SK-N-MC (cell line): ENCODE measurements around the gene PRSS53.

ENCODE experiments used
- DNase-seq: peaks from one replicate; pipeline ENCODE4 v3.0.0-alpha.2; 2011; ENCODE audit warnings: low read depth, low spot score
- H3K27ac ChIP-seq: fragments of 200-600 bp; sonication (generic); 2 replicates; pipeline ENCODE4 v1.5.1; 2016; ENCODE audit warnings: mixed run types
- H3K36me3 ChIP-seq: fragments of 200-600 bp; sonication (generic); 2 replicates; pipeline ENCODE4 v1.6.1; 2017; ENCODE audit warnings: antibody characterized with exemption, low read length, mixed read lengths; ENCODE audit not compliant: insufficient read depth
- H3K4me3 ChIP-seq: fragments of 200-600 bp; sonication (generic); 2 replicates; pipeline ENCODE4 v1.5.1; 2016
- H3K9ac ChIP-seq: fragments of 200-600 bp; sonication (generic); 2 replicates; pipeline ENCODE4 v1.8.0; 2017; ENCODE audit warnings: mixed run types, mixed read lengths; ENCODE audit not compliant: insufficient read length
- H3K9me3 ChIP-seq: fragments of 200-600 bp; sonication (generic); 2 replicates; pipeline ENCODE4 v1.6.1; 2017; ENCODE audit warnings: low read depth, mild to moderate bottlenecking, antibody characterized with exemption, low read length, moderate library complexity, mixed read lengths
- EZH2 ChIP-seq: fragments of 200-600 bp; sonication (generic); IDR thresholded peaks from one replicate; pipeline ENCODE4 v1.6.1; 2017; ENCODE audit warnings: antibody characterized with exemption
- FOXP2 ChIP-seq: optimal IDR thresholded peaks from 2 replicates; pipeline ENCODE3; 2011; ENCODE audit warnings: mild to moderate bottlenecking, moderate library complexity; ENCODE audit not compliant: insufficient read depth; ENCODE audit errors: extremely low read length, control extremely low read depth
- POLR2AphosphoS5 ChIP-seq: IDR thresholded peaks from 2 replicates; pipeline ENCODE4 v1.6.1; 2012; ENCODE audit warnings: mild to moderate bottlenecking, low read depth, low read length, borderline replicate concordance

The PRSS53 gene

DNA sequence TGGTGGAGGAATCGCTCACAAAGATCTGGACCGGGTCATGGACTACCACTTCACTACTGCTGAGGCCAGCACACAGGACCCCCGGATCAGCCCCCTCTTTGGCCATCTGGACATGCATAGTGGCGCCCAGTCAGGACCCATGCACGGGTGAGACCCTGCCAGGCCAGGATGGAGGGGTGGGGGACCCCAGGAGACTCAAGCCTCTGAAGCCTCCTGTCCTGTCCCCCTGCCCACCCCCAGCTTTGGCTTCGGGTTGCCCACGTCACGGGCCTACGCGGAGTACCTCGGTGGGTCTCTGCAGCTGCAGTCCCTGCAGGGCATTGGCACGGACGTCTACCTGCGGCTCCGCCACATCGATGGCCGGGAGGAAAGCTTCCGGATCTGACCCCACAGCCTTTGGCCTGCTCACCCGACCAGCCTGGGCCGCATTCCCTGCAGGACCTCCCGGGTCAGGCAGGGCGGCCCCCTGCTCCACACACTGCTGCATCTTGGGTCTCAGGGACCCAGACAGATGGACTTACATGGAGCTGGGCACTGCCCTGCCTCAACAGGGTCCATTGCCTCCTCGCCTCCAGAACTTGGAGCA lies 23.2 kb upstream of the PRSS53 start:
- Histone ChIP-seq H3K36me3 (peaks cover 27% of the 10 kb centered on the region; the same call in 1 of the 2 replicates), H3K9me3 (no peaks in the 10 kb centered on the region), H3K4me3 (no peak overlapping the region), H3K27ac (no peak overlapping the region), H3K9ac (no peak overlapping the region)
- TF ChIP-seq EZH2: no peak
- no peak for TF ChIP-seq FOXP2
- TF ChIP-seq POLR2AphosphoS5: no peak
- no peak for DNase-seq

DNA sequence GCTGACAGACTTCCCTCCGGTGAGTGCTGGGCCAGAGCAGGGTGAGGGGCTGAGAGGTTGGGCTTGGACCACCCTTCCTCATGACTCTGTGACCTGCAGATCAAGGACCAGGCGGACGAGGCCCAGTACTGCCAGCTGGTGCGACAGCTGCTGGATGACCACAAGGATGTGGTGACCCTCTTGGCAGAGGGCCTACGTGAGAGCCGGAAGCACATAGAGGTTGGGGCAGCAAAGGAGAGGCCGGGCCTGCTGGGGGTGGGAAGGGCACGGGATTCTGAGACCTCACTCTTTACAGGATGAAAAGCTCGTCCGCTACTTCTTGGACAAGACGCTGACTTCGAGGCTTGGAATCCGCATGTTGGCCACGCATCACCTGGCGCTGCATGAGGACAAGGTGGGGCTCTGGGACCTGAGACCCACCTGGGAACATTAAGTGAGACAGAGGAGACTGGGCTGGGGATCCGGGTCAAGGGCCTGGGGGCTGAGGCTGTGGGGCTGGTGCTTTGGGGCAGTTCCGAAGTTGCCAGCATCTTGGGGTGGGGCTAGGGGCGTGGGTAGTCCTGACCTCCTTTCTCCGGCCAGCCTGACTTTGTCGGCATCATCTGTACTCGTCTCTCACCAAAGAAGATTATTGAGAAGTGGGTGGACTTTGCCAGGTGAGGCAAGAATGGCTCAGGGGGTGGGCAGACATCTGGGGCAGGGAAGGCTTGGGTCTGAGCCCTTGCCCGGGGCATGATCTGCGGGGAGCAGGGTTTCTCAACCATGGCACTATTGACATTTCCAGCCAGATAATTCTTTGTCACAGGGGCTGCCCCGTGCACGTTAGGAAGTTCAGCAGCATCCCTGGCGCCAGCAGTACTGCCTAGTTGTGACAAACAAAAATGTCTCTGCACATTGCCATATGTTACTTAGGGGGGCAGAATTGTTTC lies 21.6 kb upstream of the PRSS53 start:
- Histone ChIP-seq H3K36me3 (peaks cover 27% of the 10 kb centered on the region; the same call in 1 of the 2 replicates), H3K27ac (no peak overlapping the region), H3K9ac (no peak overlapping the region), H3K4me3 (no peak overlapping the region), H3K9me3 (no peaks in the 10 kb centered on the region)
- no peak for DNase-seq
- TF ChIP-seq EZH2 (no peak), FOXP2 (no peak), POLR2AphosphoS5 (no peak)

- H3K4me3 ChIP-seq: no peak overlapping the region
- H3K9ac ChIP-seq: no peak overlapping the region
These were observed 20.9 kb upstream of the PRSS53 start for GRCh38 chr16:31109622-31110021.

DNA sequence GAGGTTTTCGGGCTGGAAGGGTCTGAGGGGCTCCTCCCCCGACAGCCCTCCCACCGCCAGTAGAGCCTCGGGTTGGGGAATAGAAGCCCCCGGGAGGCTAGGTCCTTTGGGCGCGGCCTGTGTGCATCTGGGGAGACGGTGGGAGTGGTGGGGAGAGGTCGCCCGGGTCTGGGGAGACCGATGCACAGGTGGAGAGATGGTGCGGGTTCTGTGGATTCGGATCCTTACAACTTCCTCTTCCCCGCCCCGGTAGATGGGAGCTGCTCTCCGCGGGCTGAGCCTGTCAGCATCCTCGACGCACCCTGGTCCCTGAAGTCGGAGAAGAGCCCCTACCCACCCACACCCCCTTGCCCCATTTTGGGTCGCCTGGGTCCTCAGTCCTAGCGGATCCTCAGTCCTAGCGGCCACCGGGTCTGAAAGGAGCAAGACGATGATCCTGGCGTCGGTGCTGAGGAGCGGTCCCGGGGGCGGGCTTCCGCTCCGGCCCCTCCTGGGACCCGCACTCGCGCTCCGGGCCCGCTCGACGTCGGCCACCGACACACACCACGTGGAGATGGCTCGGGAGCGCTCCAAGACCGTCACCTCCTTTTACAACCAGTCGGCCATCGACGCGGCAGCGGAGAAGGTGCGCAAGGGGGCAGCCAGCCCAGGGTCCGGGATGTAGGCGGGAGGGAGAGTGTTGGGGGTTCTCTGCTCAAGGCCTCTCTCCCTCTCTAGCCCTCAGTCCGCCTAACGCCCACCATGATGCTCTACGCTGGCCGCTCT lies 20.2 kb upstream of the PRSS53 start:
- H3K4me3 ChIP-seq: peak overlapping the region; percentile 95
- peak overlapping the region; percentile 81 for H3K9ac ChIP-seq
- no peak for DNase-seq
- H3K27ac ChIP-seq: no peak overlapping the region
- peaks cover 27% of the 10 kb centered on the region; the same call in 1 of the 2 replicates for H3K36me3 ChIP-seq
- TF ChIP-seq FOXP2 (no peak), POLR2AphosphoS5 (no peak), EZH2 (no peak)
- no peaks in the 10 kb centered on the region for H3K9me3 ChIP-seq

More at GRCh38 chr16:31109622-31110021, 20.9 kb upstream of the PRSS53 start:
- no peak for DNase-seq
- Histone ChIP-seq H3K27ac (no peak overlapping the region), H3K9me3 (no peaks in the 10 kb centered on the region), H3K36me3 (peaks cover 27% of the 10 kb centered on the region; the same call in 1 of the 2 replicates)
- TF ChIP-seq EZH2 (no peak), POLR2AphosphoS5 (no peak), FOXP2 (no peak)

GRCh38 chr16:31108035-31108793 lies 19.5 kb upstream of the PRSS53 start, which contains the start of gene BCKDK:
Gene BCKDK (plus strand): TSS chr16:31108386. CDS start chr16:31109224, 838 bp downstream.
- Histone ChIP-seq H3K9ac (peak within 1 kb of the TSS; percentile 81), H3K27ac (no peak within 1 kb of the TSS), H3K4me3 (peak within 1 kb of the TSS; percentile 95), H3K36me3 (peaks cover 27% of the 10 kb centered on the region; the same call in 1 of the 2 replicates), H3K9me3 (no peaks in the 10 kb centered on the region)
- DNase-seq: no peak
- no peak for TF ChIP-seq EZH2
- peak; percentile 73 for TF ChIP-seq POLR2AphosphoS5
- TF ChIP-seq FOXP2: no peak

DNA sequence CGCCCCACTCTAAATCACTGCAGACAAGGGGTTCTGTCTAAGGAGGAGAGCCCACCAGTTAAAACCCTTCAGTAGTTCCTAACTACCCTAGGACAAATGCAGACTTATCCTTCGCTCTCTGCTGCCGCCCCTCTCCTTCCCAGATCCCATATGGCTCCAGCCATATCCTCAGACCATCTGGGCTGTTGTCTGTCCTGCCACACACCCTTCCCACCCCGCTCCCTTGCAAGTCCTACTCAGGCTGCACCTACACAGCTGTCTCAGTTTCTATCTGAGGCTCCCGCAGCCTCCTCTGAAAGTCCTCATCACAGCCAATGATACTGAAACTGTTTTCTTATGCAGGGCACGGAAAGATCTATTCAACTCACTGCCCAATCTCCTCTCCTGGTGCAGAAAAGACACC lies 18.7 kb upstream of the PRSS53 start:
- Histone ChIP-seq H3K27ac (no peak overlapping the region), H3K4me3 (no peak overlapping the region; the same call in 1 of the 2 replicates)

DNA sequence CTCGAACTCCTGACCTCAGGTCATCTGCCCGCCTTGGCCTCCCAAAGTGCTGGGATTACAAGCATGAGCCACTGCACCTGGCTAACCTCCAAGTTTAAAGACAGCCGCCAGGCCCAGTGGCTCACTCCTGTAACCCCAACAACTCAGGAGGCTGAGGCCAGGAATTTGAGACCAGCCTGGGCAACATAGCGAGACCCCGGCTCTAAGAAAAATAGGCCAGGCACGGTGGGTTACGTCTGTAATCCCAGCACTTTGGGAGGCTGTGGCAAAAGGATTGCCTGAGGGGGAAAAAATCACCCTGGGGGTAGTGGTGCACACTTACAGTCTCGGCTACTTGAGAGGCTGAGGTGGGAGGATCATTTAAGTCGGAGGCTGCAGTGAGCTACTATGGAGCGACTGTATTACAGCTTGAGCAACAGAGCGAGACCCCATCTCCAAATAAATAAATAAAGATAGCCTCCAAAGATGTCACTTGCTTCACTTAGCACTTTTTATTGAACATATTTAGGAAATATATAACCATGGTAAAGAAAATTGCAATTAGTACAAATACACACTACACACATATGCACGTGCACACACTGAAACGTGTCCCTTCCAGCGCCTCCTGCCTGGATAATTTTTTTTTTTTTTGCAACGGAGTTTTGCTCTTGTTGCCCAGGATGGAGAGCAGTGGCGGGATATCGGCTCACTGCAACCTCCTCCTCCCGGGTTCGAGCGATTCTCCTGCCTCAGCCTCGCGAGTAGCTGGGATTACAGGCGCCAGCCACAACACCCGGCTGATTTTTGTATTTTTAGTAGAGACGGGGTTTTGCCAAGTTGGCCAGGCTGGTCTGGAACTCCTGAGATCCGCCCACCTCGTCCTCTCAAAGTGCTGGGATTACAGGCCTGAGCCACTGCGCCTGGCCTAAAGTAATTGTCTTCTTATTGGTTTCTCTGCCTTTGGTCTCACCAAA lies 18.0 kb upstream of the PRSS53 start:
- H3K9ac ChIP-seq: no peak overlapping the region
- no peak overlapping the region for H3K27ac ChIP-seq
- peaks cover 20% of the 10 kb centered on the region; the same call in 1 of the 2 replicates for H3K36me3 ChIP-seq
- TF ChIP-seq FOXP2 (no peak), POLR2AphosphoS5 (no peak), EZH2 (no peak)
- no peaks in the 10 kb centered on the region for H3K9me3 ChIP-seq
- no peak overlapping the region for H3K4me3 ChIP-seq
- DNase-seq: no peak

More for the DNA sequence above, 18.7 kb upstream of the PRSS53 start:
- no peak for TF ChIP-seq FOXP2
- TF ChIP-seq EZH2: no peak
- no peak for TF ChIP-seq POLR2AphosphoS5
- DNase-seq: no peak
- peaks cover 26% of the 10 kb centered on the region; the same call in 1 of the 2 replicates for H3K36me3 ChIP-seq
- no peaks in the 10 kb centered on the region for H3K9me3 ChIP-seq
- H3K9ac ChIP-seq: no peak overlapping the region
